ENCODE results near the gene GSG1L.
"Not testable (repeated sequence)": the region's sequence is repeated elsewhere in the genome, so short reads cannot be mapped to it uniquely, and the experiment has no call there.

GSG1L gene

GRCh38 chr16:27753563-27753962 is 310.0 kb downstream of the GSG1L start:
- DNase-seq (ENCODE audit: low spot score) = no peak

- DNase-seq (ENCODE audit: low spot score) = no peak
Measured at GRCh38 chr16:27752241-27752640, 311.3 kb downstream of the GSG1L start.

- DNase-seq (ENCODE audit: low spot score) = no peak
Measured at GRCh38 chr16:27751676-27752075, 311.8 kb downstream of the GSG1L start.

- no peak for DNase-seq (ENCODE audit: low spot score)
Measured at GRCh38 chr16:27751233-27751632, 312.3 kb downstream of the GSG1L start.

GRCh38 chr16:27749946-27750345 is 313.6 kb downstream of the GSG1L start:
- DNase-seq (ENCODE audit: low spot score) = no peak

- DNase-seq (ENCODE audit: low spot score) = no peak
Measured at GRCh38 chr16:27749547-27749875, 314.0 kb downstream of the GSG1L start.

- peak; percentile 98 for DNase-seq (ENCODE audit: low spot score)
Measured at GRCh38 chr16:27748868-27749546, 314.5 kb downstream of the GSG1L start.

- DNase-seq (ENCODE audit: low spot score) = no peak
Measured at GRCh38 chr16:27747946-27748345, 315.6 kb downstream of the GSG1L start.

GRCh38 chr16:27746076-27746855 is 317.2 kb downstream of the GSG1L start:
- no peak for DNase-seq (ENCODE audit: low spot score)

- DNase-seq (ENCODE audit: low spot score) = no peak
Measured at GRCh38 chr16:27745348-27745747, 318.2 kb downstream of the GSG1L start.

GRCh38 chr16:27743963-27744362 is 319.6 kb downstream of the GSG1L start:
- DNase-seq (ENCODE audit: low spot score) = no peak

GRCh38 chr16:27743001-27743400 is 320.5 kb downstream of the GSG1L start:
- not testable (repeated sequence) for DNase-seq (ENCODE audit: low spot score)

- no peak for DNase-seq (ENCODE audit: low spot score)
Measured at GRCh38 chr16:27742333-27742732, 321.2 kb downstream of the GSG1L start.

GRCh38 chr16:27740496-27741201 is 322.9 kb downstream of the GSG1L start:
- no peak for DNase-seq (ENCODE audit: low spot score)

GRCh38 chr16:27739606-27740357 is 323.7 kb downstream of the GSG1L start:
- DNase-seq (ENCODE audit: low spot score) = no peak

GRCh38 chr16:27738596-27738995 is 324.9 kb downstream of the GSG1L start:
- no peak for DNase-seq (ENCODE audit: low spot score)
